ENCODE results near the gene ADAMTS17.

ADAMTS17 gene

DNA sequence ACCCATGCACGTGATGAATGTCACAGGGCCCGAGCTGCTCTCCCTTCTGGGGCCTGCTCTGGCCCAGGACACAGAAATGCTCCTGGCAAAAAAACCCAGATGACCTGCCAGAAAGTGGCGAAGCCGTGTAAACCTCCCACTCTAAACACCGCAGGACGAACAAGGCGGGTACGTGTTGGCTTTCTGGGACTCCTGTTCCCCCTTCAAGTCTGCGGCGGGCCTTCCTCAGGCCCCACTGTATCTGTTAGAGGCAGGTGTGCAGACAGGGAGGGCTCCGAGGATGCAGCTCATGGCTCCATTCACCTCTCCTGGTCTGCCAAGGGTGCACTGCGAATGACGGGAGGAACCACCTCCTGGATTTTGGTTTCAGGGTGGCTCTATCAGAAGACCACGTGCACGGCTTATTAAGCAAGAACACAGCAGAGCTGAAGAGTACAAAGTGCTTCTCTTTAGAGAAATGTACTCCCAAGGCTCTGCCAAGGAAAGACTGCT is 173.8 kb downstream of the ADAMTS17 start:
- Histone ChIP-seq H3K4me1 (ENCODE audit: control insufficient read depth, insufficient read depth, low read length) (no peaks in the 10 kb centered on the region), H3K4me3 (ENCODE audit: low read length) (no peak overlapping the region), H3K4me2 (ENCODE audit: low read length) (no peak overlapping the region), H3K9me3 (replicated peaks; ENCODE audit: low read length) (peaks cover 6% of the 10 kb centered on the region), H3K9ac (ENCODE audit: low read depth, low read length) (no peak overlapping the region), H3K27me3 (ENCODE audit: control insufficient read depth, insufficient read depth, low read length) (no peaks in the 10 kb centered on the region), H3K36me3 (ENCODE audit: insufficient read depth, low read length) (no peaks in the 10 kb centered on the region)

DNA sequence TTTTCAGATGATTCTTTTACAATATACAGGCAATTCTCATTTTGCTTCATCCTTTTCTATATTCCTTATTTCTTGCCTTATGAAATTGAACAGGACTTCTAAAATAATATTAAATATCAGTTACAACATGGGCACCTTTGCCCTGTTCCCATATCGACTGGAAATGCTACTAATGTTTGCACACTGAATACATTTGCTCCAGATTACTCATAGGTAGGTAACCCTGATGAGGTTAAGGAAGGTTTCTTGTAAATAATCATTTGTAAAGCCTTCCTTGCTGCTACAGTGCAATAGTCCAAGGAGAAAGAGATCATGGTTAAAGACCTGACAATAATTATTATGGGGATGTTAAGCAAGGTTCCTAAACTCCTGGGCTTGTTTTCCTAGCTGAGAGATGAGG is 175.5 kb downstream of the ADAMTS17 start:
- H3K4me1 ChIP-seq (ENCODE audit: control insufficient read depth, insufficient read depth, low read length) = no peaks in the 10 kb centered on the region
- H3K4me3 ChIP-seq (ENCODE audit: low read length) = no peak overlapping the region
- H3K4me2 ChIP-seq (ENCODE audit: low read length) = no peak overlapping the region
- no peaks in the 10 kb centered on the region for H3K36me3 ChIP-seq (ENCODE audit: insufficient read depth, low read length)
- no peaks in the 10 kb centered on the region for H3K9me3 ChIP-seq (replicated peaks; ENCODE audit: low read length)
- no peak overlapping the region for H3K9ac ChIP-seq (ENCODE audit: low read depth, low read length)
- H3K27me3 ChIP-seq (ENCODE audit: control insufficient read depth, insufficient read depth, low read length) = no peaks in the 10 kb centered on the region

DNA sequence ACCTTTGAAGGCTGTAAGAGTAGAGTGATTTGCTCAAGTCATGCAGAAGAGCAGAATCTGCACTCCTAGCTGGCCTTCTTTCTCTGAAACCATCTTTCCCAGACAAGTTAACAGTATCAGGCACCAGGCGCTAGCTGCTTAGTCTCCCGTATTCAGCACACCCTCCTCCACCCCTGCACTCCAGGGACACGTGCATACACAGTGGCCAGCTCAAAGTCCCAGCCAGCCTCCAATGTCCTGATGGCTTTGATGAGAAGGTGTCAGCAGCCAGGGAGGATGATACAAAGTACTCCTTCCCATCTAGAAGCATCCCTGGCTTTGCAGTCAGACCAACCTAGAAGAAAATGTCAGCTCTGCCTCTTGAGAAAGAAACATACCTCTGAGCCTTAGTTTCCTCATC is 177.8 kb downstream of the ADAMTS17 start:
- no peaks in the 10 kb centered on the region for H3K36me3 ChIP-seq (ENCODE audit: insufficient read depth, low read length)
- no peak overlapping the region for H3K4me2 ChIP-seq (ENCODE audit: low read length)
- no peak overlapping the region for H3K9ac ChIP-seq (ENCODE audit: low read depth, low read length)
- H3K4me1 ChIP-seq (ENCODE audit: control insufficient read depth, insufficient read depth, low read length) = no peaks in the 10 kb centered on the region
- H3K27me3 ChIP-seq (ENCODE audit: control insufficient read depth, insufficient read depth, low read length) = no peaks in the 10 kb centered on the region
- H3K9me3 ChIP-seq (replicated peaks; ENCODE audit: low read length) = no peaks in the 10 kb centered on the region
- H3K4me3 ChIP-seq (ENCODE audit: low read length) = no peak overlapping the region

DNA sequence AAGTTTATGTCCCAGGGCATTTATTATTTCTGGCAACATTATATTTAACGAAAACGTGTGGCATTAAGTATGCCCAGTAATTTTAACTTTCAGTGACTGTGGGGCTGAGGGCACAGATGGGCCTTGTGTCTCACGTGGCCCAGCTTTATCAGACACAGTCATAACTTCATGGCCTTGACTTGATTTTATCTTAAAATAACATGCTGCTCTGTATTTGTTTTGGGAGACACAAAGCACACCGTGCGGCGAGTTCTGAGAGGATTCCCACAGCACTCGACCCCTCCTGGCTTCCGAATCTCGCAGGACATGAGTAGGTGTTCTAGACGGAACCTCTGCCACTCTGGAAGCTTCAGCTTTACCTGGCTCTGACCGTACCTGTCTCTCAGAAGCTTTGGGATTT is 180.8 kb downstream of the ADAMTS17 start:
- H3K9ac ChIP-seq (ENCODE audit: low read depth, low read length) = no peak overlapping the region
- H3K27me3 ChIP-seq (ENCODE audit: control insufficient read depth, insufficient read depth, low read length) = no peaks in the 10 kb centered on the region
- no peaks in the 10 kb centered on the region for H3K36me3 ChIP-seq (ENCODE audit: insufficient read depth, low read length)
- H3K4me3 ChIP-seq (ENCODE audit: low read length) = no peak overlapping the region
- H3K4me2 ChIP-seq (ENCODE audit: low read length) = no peak overlapping the region
- H3K4me1 ChIP-seq (ENCODE audit: control insufficient read depth, insufficient read depth, low read length) = no peaks in the 10 kb centered on the region
- no peaks in the 10 kb centered on the region for H3K9me3 ChIP-seq (replicated peaks; ENCODE audit: low read length)

DNA sequence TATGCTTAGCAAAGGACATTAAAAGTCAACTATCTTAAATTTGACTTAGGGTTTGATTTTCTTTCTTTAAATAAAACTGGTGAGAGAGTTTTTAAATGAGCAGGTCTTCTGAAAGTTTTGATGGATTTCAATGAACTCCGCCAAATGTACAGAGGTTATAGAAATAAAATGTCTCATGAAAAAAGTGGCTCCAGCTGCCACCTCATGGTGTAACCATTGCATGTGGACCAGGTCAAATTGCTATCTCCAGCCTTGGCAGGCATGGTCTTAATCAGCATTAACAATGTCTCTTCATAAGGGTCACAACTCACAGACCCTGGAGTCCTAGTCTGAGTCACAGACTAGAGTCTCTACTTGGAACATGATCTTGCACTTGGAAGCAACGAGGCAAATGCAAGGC is 182.3 kb downstream of the ADAMTS17 start:
- H3K9me3 ChIP-seq (replicated peaks; ENCODE audit: low read length) = no peaks in the 10 kb centered on the region
- H3K36me3 ChIP-seq (ENCODE audit: insufficient read depth, low read length) = no peaks in the 10 kb centered on the region
- H3K4me2 ChIP-seq (ENCODE audit: low read length) = no peak overlapping the region
- no peaks in the 10 kb centered on the region for H3K4me1 ChIP-seq (ENCODE audit: control insufficient read depth, insufficient read depth, low read length)
- no peak overlapping the region for H3K4me3 ChIP-seq (ENCODE audit: low read length)
- H3K27me3 ChIP-seq (ENCODE audit: control insufficient read depth, insufficient read depth, low read length) = no peaks in the 10 kb centered on the region
- no peak overlapping the region for H3K9ac ChIP-seq (ENCODE audit: low read depth, low read length)

DNA sequence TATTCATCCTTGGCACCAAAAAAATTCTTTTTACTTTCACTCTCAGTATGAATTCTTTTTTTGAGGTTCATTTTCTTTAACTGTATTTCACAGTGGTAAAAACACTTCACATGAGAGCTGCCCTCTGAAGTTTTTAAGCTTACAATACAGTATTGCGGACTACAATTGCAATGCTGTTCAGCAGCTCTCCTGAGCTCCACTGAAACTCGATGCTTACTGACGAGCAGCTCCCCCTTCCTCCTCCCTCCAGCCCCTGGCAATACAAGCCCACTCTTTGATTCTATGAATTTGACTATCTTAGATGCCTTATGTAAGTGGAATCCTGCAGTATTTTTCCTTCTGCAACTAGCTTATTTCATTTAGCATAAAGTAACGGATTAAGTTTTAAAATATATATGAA is 183.4 kb downstream of the ADAMTS17 start:
- no peaks in the 10 kb centered on the region for H3K36me3 ChIP-seq (ENCODE audit: insufficient read depth, low read length)
- no peak overlapping the region for H3K4me3 ChIP-seq (ENCODE audit: low read length)
- no peaks in the 10 kb centered on the region for H3K4me1 ChIP-seq (ENCODE audit: control insufficient read depth, insufficient read depth, low read length)
- no peaks in the 10 kb centered on the region for H3K9me3 ChIP-seq (replicated peaks; ENCODE audit: low read length)
- H3K9ac ChIP-seq (ENCODE audit: low read depth, low read length) = no peak overlapping the region
- H3K4me2 ChIP-seq (ENCODE audit: low read length) = no peak overlapping the region
- H3K27me3 ChIP-seq (ENCODE audit: control insufficient read depth, insufficient read depth, low read length) = no peaks in the 10 kb centered on the region

DNA sequence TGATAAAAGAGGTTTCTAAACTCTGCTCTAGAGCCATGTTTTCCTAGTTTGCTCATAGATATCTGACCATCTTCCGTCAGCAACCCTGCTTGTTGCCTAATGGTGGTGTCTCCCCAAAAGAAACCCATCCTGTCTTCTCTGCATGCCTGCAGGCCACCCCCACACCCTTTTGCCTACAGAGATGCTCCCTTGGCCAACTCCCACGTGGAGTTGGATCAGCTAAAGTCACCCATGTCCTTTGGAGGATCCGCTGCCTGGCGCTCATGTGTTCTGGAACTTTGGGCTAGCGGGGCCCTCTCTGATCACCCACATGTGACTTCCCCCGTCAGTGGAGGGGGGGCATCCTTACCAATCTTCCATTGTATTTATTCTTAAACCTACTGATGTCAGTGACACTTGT is 185.6 kb downstream of the ADAMTS17 start:
- no peaks in the 10 kb centered on the region for H3K36me3 ChIP-seq (ENCODE audit: insufficient read depth, low read length)
- H3K27me3 ChIP-seq (ENCODE audit: control insufficient read depth, insufficient read depth, low read length) = no peaks in the 10 kb centered on the region
- no peak overlapping the region for H3K9ac ChIP-seq (ENCODE audit: low read depth, low read length)
- no peaks in the 10 kb centered on the region for H3K4me1 ChIP-seq (ENCODE audit: control insufficient read depth, insufficient read depth, low read length)
- H3K9me3 ChIP-seq (replicated peaks; ENCODE audit: low read length) = no peaks in the 10 kb centered on the region
- H3K4me3 ChIP-seq (ENCODE audit: low read length) = no peak overlapping the region
- no peak overlapping the region for H3K4me2 ChIP-seq (ENCODE audit: low read length)

DNA sequence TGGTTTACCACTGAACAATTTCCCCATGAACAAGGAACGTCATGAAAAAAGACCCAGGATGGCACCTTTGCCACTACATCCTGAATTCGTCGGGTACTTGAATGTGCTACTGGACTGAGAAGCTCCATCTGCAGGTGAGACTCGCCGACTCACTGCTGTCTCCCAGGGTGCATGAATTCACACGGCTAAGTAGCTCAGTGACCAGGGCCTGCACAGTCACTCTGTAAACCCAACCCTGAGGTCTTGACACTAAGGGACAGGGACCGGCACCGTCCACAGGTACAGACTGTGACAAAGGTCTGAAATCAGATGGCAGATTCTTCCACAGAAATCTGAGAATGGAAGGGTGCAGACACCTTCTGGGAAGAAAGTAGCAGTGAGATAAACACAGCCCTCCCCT is 187.4 kb downstream of the ADAMTS17 start:
- Histone ChIP-seq H3K36me3 (ENCODE audit: insufficient read depth, low read length) (no peaks in the 10 kb centered on the region), H3K4me2 (ENCODE audit: low read length) (no peak overlapping the region), H3K27me3 (ENCODE audit: control insufficient read depth, insufficient read depth, low read length) (no peaks in the 10 kb centered on the region), H3K9ac (ENCODE audit: low read depth, low read length) (no peak overlapping the region), H3K4me1 (ENCODE audit: control insufficient read depth, insufficient read depth, low read length) (no peaks in the 10 kb centered on the region), H3K4me3 (ENCODE audit: low read length) (no peak overlapping the region), H3K9me3 (replicated peaks; ENCODE audit: low read length) (no peaks in the 10 kb centered on the region)

DNA sequence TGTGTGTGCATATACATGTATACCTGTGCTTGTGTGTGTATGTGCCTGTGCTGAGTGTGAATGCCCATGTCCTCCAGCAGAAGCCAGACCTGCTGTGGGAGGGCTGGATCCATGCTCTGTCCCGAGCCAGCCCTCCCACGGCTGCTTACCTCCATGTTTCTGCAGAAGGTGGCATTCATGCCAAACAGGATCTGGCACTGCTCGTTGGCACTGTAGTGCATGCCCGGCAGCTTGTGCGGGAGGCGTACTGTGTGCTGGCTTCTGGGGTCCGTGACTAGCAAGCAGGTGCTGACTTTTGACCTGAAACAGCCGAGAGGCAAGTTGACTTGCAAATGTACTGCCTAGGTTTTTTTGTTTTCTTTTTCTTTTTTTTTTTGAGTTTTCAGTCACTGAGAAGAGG is 189.3 kb downstream of the ADAMTS17 start:
- peaks cover 15% of the 10 kb centered on the region for H3K9me3 ChIP-seq (replicated peaks; ENCODE audit: low read length)
- H3K9ac ChIP-seq (ENCODE audit: low read depth, low read length) = no peak overlapping the region
- no peak overlapping the region for H3K4me2 ChIP-seq (ENCODE audit: low read length)
- no peak overlapping the region for H3K4me3 ChIP-seq (ENCODE audit: low read length)
- no peaks in the 10 kb centered on the region for H3K36me3 ChIP-seq (ENCODE audit: insufficient read depth, low read length)
- no peaks in the 10 kb centered on the region for H3K27me3 ChIP-seq (ENCODE audit: control insufficient read depth, insufficient read depth, low read length)
- no peaks in the 10 kb centered on the region for H3K4me1 ChIP-seq (ENCODE audit: control insufficient read depth, insufficient read depth, low read length)

DNA sequence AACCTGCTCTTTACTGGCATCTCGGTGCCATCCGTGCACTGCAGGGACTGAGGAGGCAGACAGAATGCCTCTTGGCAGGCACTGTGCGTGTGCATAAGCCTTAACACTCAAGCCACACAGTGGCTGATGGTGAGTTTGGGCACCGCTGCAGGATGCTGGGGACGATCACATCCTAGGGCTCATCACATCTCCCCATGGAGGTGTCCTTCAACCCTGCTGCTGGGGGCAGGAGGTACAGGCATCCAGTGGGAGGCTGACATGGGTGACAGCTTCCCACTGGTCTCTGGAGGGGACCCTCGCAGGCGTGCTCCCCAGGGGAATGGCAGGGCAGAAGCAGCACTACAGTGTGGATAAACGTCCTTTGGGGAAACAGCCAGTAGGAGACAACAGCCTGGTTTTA is 190.9 kb downstream of the ADAMTS17 start:
- Histone ChIP-seq H3K27me3 (ENCODE audit: control insufficient read depth, insufficient read depth, low read length) (no peaks in the 10 kb centered on the region), H3K9me3 (replicated peaks; ENCODE audit: low read length) (peaks cover 16% of the 10 kb centered on the region), H3K36me3 (ENCODE audit: insufficient read depth, low read length) (no peaks in the 10 kb centered on the region)

DNA sequence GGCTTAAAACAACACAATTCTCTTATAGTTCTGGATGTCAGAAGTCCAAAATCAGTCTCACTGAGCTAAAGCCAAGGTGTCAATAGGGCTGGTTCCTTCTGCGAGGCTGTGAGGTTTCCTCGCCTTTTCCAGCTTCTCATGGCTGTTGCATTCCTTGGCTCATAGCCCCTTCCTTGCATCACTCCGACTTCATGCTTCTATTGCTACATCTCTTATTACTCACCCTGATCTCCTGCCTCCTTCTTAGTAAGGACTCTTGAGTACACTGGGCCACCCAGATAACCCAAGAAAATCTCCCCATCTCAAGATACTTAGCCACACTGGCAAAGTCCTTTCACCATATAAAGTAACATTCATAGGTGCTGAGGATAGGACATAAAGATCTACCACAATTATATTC is 193.9 kb downstream of the ADAMTS17 start:
- H3K36me3 ChIP-seq (ENCODE audit: insufficient read depth, low read length) = no peaks in the 10 kb centered on the region
- peaks cover 3% of the 10 kb centered on the region for H3K27me3 ChIP-seq (ENCODE audit: control insufficient read depth, insufficient read depth, low read length)
- no peak overlapping the region for H3K4me3 ChIP-seq (ENCODE audit: low read length)
- no peak overlapping the region for H3K4me2 ChIP-seq (ENCODE audit: low read length)
- H3K4me1 ChIP-seq (ENCODE audit: control insufficient read depth, insufficient read depth, low read length) = no peaks in the 10 kb centered on the region
- peaks cover 16% of the 10 kb centered on the region for H3K9me3 ChIP-seq (replicated peaks; ENCODE audit: low read length)
- H3K9ac ChIP-seq (ENCODE audit: low read depth, low read length) = no peak overlapping the region

More for the DNA sequence above, 190.9 kb downstream of the ADAMTS17 start:
- Histone ChIP-seq H3K4me3 (ENCODE audit: low read length) (no peak overlapping the region), H3K9ac (ENCODE audit: low read depth, low read length) (no peak overlapping the region), H3K4me2 (ENCODE audit: low read length) (no peak overlapping the region), H3K4me1 (ENCODE audit: control insufficient read depth, insufficient read depth, low read length) (no peaks in the 10 kb centered on the region)

DNA sequence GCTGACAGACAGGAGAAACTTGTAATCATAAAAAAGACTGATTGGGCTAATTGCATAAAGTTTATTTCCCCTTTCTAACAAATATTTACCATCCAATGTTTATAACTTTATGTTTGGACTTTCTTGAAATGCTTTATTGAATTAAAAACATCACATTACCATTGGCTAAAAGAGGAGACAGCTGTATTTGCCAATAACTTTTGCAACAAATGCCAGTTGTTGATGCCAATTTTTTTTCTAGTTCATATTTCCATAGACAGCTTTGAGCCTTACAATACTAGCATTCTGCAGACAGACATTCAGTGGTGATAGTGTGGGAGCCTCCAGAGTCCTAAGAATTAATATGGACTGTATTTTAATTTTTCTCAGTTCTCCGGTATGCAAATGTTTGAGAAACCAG is 198.4 kb downstream of the ADAMTS17 start:
- Histone ChIP-seq H3K9me3 (replicated peaks; ENCODE audit: low read length) (peaks cover 8% of the 10 kb centered on the region), H3K4me2 (ENCODE audit: low read length) (no peak overlapping the region), H3K36me3 (ENCODE audit: insufficient read depth, low read length) (no peaks in the 10 kb centered on the region), H3K9ac (ENCODE audit: low read depth, low read length) (no peak overlapping the region), H3K4me3 (ENCODE audit: low read length) (no peak overlapping the region), H3K27me3 (ENCODE audit: control insufficient read depth, insufficient read depth, low read length) (peaks cover 28% of the 10 kb centered on the region), H3K4me1 (ENCODE audit: control insufficient read depth, insufficient read depth, low read length) (peaks cover 4% of the 10 kb centered on the region)

All from skeletal muscle satellite cell (primary cell).